H9 (cell line): ENCODE results near the gene NXN. TPM values are rescaled to one million over a fixed set of nuclear protein-coding genes. Genes with fewer than 3 reads are reported as not detected.

ENCODE experiments used
- DNase-seq: peaks from one replicate; pipeline ENCODE4 v3.0.0-alpha.2; 2017
- H2AFZ ChIP-seq: one replicate; pipeline ENCODE4 v1.6.1; 2013; ENCODE audit warnings: mild to moderate bottlenecking, low read length, control low read depth, moderate library complexity
- H2AK5ac ChIP-seq: 2 replicates; pipeline ENCODE4 v1.6.1; 2013; ENCODE audit warnings: low read length, control low read depth, mixed read lengths; ENCODE audit not compliant: insufficient read length
- H2BK120ac ChIP-seq: one replicate; pipeline ENCODE4 v1.6.1; 2013; ENCODE audit warnings: low read depth, mild to moderate bottlenecking, low read length, control low read depth, inconsistent platforms; ENCODE audit not compliant: poor library complexity, severe bottlenecking
- H2BK12ac ChIP-seq: 2 replicates; pipeline ENCODE4 v1.6.1; 2013; ENCODE audit warnings: low read length, control low read depth, mixed read lengths, low read depth; ENCODE audit not compliant: insufficient read length
- H2BK15ac ChIP-seq: 2 replicates; pipeline ENCODE4 v1.6.1; 2013; ENCODE audit warnings: low read depth, low read length, control low read depth
- H2BK20ac ChIP-seq: one replicate; pipeline ENCODE4 v1.6.1; 2013; ENCODE audit warnings: low read depth, mild to moderate bottlenecking, low read length, control low read depth, inconsistent platforms; ENCODE audit not compliant: poor library complexity, severe bottlenecking
- H2BK5ac ChIP-seq: 2 replicates; pipeline ENCODE4 v1.6.1; 2013; ENCODE audit warnings: low read length, control low read depth, mixed read lengths; ENCODE audit not compliant: insufficient read length
- H3K14ac ChIP-seq: 2 replicates; pipeline ENCODE4 v1.6.1; 2013; ENCODE audit warnings: low read length, control low read depth; ENCODE audit not compliant: insufficient read depth
- H3K18ac ChIP-seq: 2 replicates; pipeline ENCODE4 v1.6.1; 2013; ENCODE audit warnings: low read depth, mild to moderate bottlenecking, mixed read lengths, low read length, control low read depth; ENCODE audit not compliant: insufficient read length
- H3K23ac ChIP-seq: 2 replicates; pipeline ENCODE4 v1.6.1; 2013; ENCODE audit warnings: low read length, control low read depth, mixed read lengths, low read depth; ENCODE audit not compliant: insufficient read length
- H3K23me2 ChIP-seq: 2 replicates; pipeline ENCODE4 v1.6.1; 2013; ENCODE audit warnings: low read depth, mild to moderate bottlenecking, mixed read lengths, low read length, control low read depth; ENCODE audit not compliant: insufficient read length, poor library complexity, severe bottlenecking
- H3K27ac ChIP-seq: 2 replicates; pipeline ENCODE4 v1.5.1; 2013; ENCODE audit warnings: low read length, control low read depth, mixed read lengths, low read depth; ENCODE audit not compliant: insufficient read length
- H3K27me3 ChIP-seq: 2 replicates; pipeline ENCODE4 v1.6.1; 2013; ENCODE audit warnings: low read length, control low read depth, inconsistent platforms; ENCODE audit not compliant: insufficient read depth
- H3K4ac ChIP-seq: 2 replicates; pipeline ENCODE4 v1.6.1; 2013; ENCODE audit warnings: low read depth, mild to moderate bottlenecking, control low read depth, inconsistent platforms, low read length, moderate library complexity
- H3K4me1 ChIP-seq: 2 replicates; pipeline ENCODE4 v1.6.1; 2013; ENCODE audit warnings: low read length, control low read depth, inconsistent platforms; ENCODE audit not compliant: insufficient read depth
- H3K4me2 ChIP-seq: 2 replicates; pipeline ENCODE4 v1.6.1; 2013; ENCODE audit warnings: low read length, control low read depth, mixed read lengths; ENCODE audit not compliant: insufficient read length, insufficient read depth
- H3K56ac ChIP-seq: 2 replicates; pipeline ENCODE4 v1.6.1; 2013; ENCODE audit warnings: low read depth, mild to moderate bottlenecking, mixed read lengths, low read length, control low read depth; ENCODE audit not compliant: insufficient read length
- H3K79me1 ChIP-seq: 2 replicates; pipeline ENCODE4 v1.6.1; 2013; ENCODE audit warnings: low read depth, mild to moderate bottlenecking, moderate library complexity, low read length, control low read depth, inconsistent platforms; ENCODE audit not compliant: insufficient read depth, poor library complexity, severe bottlenecking
- H3K79me2 ChIP-seq: 2 replicates; pipeline ENCODE4 v1.6.1; 2013; ENCODE audit warnings: low read length, control low read depth, inconsistent platforms; ENCODE audit not compliant: insufficient read depth
- H3K9ac ChIP-seq: 2 replicates; pipeline ENCODE4 v1.6.1; 2013; ENCODE audit warnings: low read length, control low read depth, mixed read lengths; ENCODE audit not compliant: insufficient read length; ENCODE audit errors: extremely low read depth
- H3K9me3 ChIP-seq: one replicate; pipeline ENCODE4 v1.6.1; 2013; ENCODE audit warnings: low read depth, low read length, inconsistent platforms; ENCODE audit not compliant: control insufficient read depth
- H3T11ph ChIP-seq: one replicate; pipeline ENCODE4 v1.6.1; 2013; ENCODE audit warnings: mild to moderate bottlenecking, low read length, control low read depth, inconsistent platforms
- H4K20me1 ChIP-seq: one replicate; pipeline ENCODE4 v1.6.1; 2013; ENCODE audit not compliant: control insufficient read depth, insufficient read length, insufficient read depth
- H4K5ac ChIP-seq: 2 replicates; pipeline ENCODE4 v1.6.1; 2013; ENCODE audit warnings: low read depth, mild to moderate bottlenecking, mixed read lengths, low read length, control low read depth; ENCODE audit not compliant: insufficient read length
- H4K8ac ChIP-seq: replicated peaks from 2 replicates; pipeline ENCODE4 v1.6.1; 2013; ENCODE audit warnings: low read length, control low read depth, mixed read lengths, low read depth; ENCODE audit not compliant: insufficient read length
- H4K91ac ChIP-seq: 2 replicates; pipeline ENCODE4 v1.6.1; 2013; ENCODE audit warnings: low read depth, mild to moderate bottlenecking, moderate library complexity, mixed read lengths, low read length, control low read depth; ENCODE audit not compliant: insufficient read length
- H3K27ac Mint-ChIP-seq, 3 experiments: 2 replicates in 2 of 3; 3 replicates in 1 of 3; pipeline ENCODE4 v1.8.0; 2020 to 2021; ENCODE audit warnings: mixed read lengths in 3 of 3, mild to moderate bottlenecking in 1 of 3, moderate library complexity in 1 of 3
- H3K27me3 Mint-ChIP-seq: 2 replicates; pipeline ENCODE4 v1.8.0; 2021; ENCODE audit warnings: low read depth, mild to moderate bottlenecking, moderate library complexity, mixed read lengths
- H3K36me3 Mint-ChIP-seq, 3 experiments: 2 replicates in 2 of 3; 3 replicates in 1 of 3; pipeline ENCODE4 v1.8.0; 2020 to 2021; ENCODE audit warnings: low read depth in 3 of 3, mixed read lengths in 3 of 3; ENCODE audit not compliant: insufficient read depth in 1 of 3
- H3K4me1 Mint-ChIP-seq, 2 experiments: 2 replicates each; pipeline ENCODE4 v1.8.0; 2020; ENCODE audit warnings: mixed read lengths in 2 of 2
- H3K4me3 Mint-ChIP-seq, 2 experiments: 2 replicates in 1 of 2; 3 replicates in 1 of 2; pipeline ENCODE4 v1.8.0; 2020 to 2021; ENCODE audit warnings: mild to moderate bottlenecking in 2 of 2, mixed read lengths in 2 of 2, moderate library complexity in 1 of 2
- H3K9me3 Mint-ChIP-seq, 2 experiments: 2 replicates in 1 of 2; 3 replicates in 1 of 2; pipeline ENCODE4 v1.8.0; 2020; ENCODE audit warnings: mild to moderate bottlenecking in 2 of 2, mixed read lengths in 2 of 2, moderate library complexity in 1 of 2
- CTCF ChIP-seq: fragments of 200-600 bp; sonication (generic); conservative IDR thresholded peaks from 3 replicates; pipeline ENCODE4 v1.8.0; 2021; ENCODE audit warnings: antibody characterized with exemption, mild to moderate bottlenecking
- WGBS: extraction: QIAGEN DNeasy Blood & Tissue Kit; methylation state at CpG from one replicate; pipeline ENCODE4 v1.1.7; 2013; ENCODE audit warnings: missing lambda C conversion rate, low lambda C conversion rate, mixed read lengths; ENCODE audit not compliant: insufficient read length; ENCODE audit errors: extremely low coverage; 5-methylcytosine and 5-hydroxymethylcytosine counted together
- total RNA-seq: library from RNA; stranded (reverse); gene quantifications from 2 replicates; pipeline ENCODE4 v1.2.1, GENCODE V29; 2021

The NXN gene
- total RNA-seq, 1 experiment from 2014 or later: 93.6 TPM

DNA sequence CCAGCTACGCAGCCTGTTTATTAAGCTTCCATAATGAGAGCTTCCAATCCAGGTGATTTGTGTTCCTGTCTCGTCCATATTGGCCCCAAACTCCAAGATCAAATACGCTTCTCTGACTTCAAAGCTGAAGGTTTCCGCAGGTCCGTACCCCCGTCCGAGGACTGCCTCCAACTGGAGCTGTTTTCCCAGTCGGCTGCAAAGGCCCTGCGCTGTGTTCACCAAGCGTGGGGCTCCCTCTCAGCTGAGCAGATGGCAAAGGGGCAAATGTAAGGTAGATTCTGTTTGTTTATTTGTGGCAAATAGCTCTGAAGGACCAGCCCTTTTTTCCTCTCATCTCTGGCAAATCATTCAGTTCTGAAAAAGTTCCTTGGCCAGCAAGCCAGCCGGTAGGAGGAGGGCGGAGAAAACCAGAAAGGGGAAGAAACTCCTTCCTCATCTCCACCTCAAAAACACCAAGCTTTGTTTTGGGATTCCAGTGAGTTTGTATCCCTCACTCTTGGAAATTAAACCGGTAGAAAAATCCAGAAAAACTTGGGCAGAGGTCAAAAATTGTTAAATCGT is 35.2 kb downstream of the NXN start:
- no peak for DNase-seq
- Histone ChIP-seq H3K23me2 (no peaks in the 10 kb centered on the region), H3K9ac (no peak overlapping the region), H2AK5ac (no peak overlapping the region), H3K14ac (no peak overlapping the region), H3K79me1 (peaks cover 4% of the 10 kb centered on the region), H2BK5ac (no peak overlapping the region), H4K5ac (no peak overlapping the region), H3T11ph (no peak overlapping the region), H2AFZ (no peak overlapping the region), H3K79me2 (peaks cover 3% of the 10 kb centered on the region; the same call in 1 of the 2 replicates), H3K23ac (no peak overlapping the region), H3K18ac (no peak overlapping the region), H4K20me1 (no peaks in the 10 kb centered on the region), H3K9me3 (no peaks in the 10 kb centered on the region), H2BK20ac (no peak overlapping the region), H3K27ac (peak overlapping the region; percentile 26), H3K4ac (peak overlapping the region; percentile 64), H2BK120ac (no peak overlapping the region), H2BK12ac (no peak overlapping the region), H4K91ac (no peak overlapping the region), H3K56ac (no peak overlapping the region), H3K27me3 (no peaks in the 10 kb centered on the region), H2BK15ac (no peak overlapping the region), H4K8ac (no peak overlapping the region), H3K4me1 (no peaks in the 10 kb centered on the region; the same call in 1 of the 2 replicates), H3K4me2 (no peak overlapping the region)
- Mint-ChIP-seq H3K27ac (peak overlapping the region; percentile 14 to 92 (median 75); a peak in 6 of 7 replicates), H3K27me3 (no peaks in the 10 kb centered on the region), H3K4me1 (peaks cover 22 to 25% of the 10 kb centered on the region in 2 experiments), H3K36me3 (peaks cover 0 to 21% (median 20%) of the 10 kb centered on the region in 3 experiments; a peak in 6 of 7 replicates), H3K4me3 (no peak overlapping the region), H3K9me3 (no peaks in the 10 kb centered on the region)
- no CpG with 5 or more reads among the region's 14 CpGs for WGBS
- no peak for TF ChIP-seq CTCF
